Skeletal muscle tissue (tissue), 4 donors: ENCODE measurements around the gene KLHL3. TPM values are rescaled to one million over a fixed set of nuclear protein-coding genes. Genes with fewer than 3 reads are reported as not detected.

Experiments used
- H3K27ac ChIP-seq: one replicate; pipeline ENCODE4 v1.7.0; 2013; ENCODE audit warnings: mild to moderate bottlenecking, low read depth, low read length, inconsistent platforms
- H3K27me3 ChIP-seq, 3 donors: one replicate each; pipeline ENCODE4 v1.7.0; 2013; ENCODE audit warnings: low read length in 3 of 3; ENCODE audit not compliant: control insufficient read depth in 3 of 3, insufficient read depth in 3 of 3
- H3K36me3 ChIP-seq, 3 donors: one replicate each; pipeline ENCODE4 v1.7.0; 2013; ENCODE audit warnings: low read length in 3 of 3; ENCODE audit not compliant: control insufficient read depth in 3 of 3, insufficient read depth in 3 of 3
- H3K4me1 ChIP-seq, 3 donors: one replicate each; pipeline ENCODE4 v1.7.0; 2013; ENCODE audit warnings: low read length in 3 of 3, mild to moderate bottlenecking in 3 of 3; ENCODE audit not compliant: control insufficient read depth in 3 of 3, insufficient read depth in 3 of 3
- H3K4me3 ChIP-seq, 3 donors: one replicate each; pipeline ENCODE4 v1.7.0; 2013; ENCODE audit warnings: low read length in 3 of 3
- H3K9ac ChIP-seq, 3 donors: one replicate each; pipeline ENCODE4 v1.7.0; 2013; ENCODE audit warnings: low read length in 3 of 3, mild to moderate bottlenecking in 3 of 3, moderate library complexity in 2 of 3, low read depth in 1 of 3
- H3K9me3 ChIP-seq, 3 donors: one replicate each; pipeline ENCODE4 v1.7.0; 2013; ENCODE audit warnings: low read length in 3 of 3; ENCODE audit not compliant: control insufficient read depth in 3 of 3
- total RNA-seq: library from RNA; depleted of rRNA; stranded (reverse); fragments of >200 nt; gene quantifications from one replicate; pipeline ENCODE4 v1.2.3, GENCODE V29; 2014
- donor health status: Osteomylitis.

Gene KLHL3
- total RNA-seq, 1 donor from 2014 or later, result 4.2 TPM

DNA sequence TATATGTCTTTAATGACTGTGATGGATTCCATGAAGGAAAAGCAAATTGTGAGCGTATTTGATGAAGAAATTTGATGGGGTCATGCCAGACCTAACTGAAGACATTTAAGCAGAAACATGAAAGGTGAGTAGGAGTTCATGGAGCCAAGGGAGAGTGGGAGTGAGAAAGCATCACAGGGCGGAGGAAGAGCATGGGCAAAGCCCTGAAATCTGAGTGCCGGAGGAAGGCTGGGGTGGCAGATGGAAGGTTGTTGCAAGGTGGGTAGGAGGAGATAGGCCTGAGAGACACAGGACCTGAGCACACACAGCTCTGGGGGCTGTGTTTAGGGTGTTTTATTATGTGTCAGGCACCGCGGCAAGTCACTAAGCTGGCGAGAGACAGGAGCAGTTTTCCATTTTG is 136.4 kb downstream of the KLHL3 start:
- no peaks in the 10 kb centered on the region for H3K9me3 ChIP-seq
- no peak overlapping the region for H3K4me3 ChIP-seq
- H3K36me3 ChIP-seq, result no peaks in the 10 kb centered on the region
- no peak overlapping the region for H3K27ac ChIP-seq
- peaks cover 0 to 2% (median 0%) of the 10 kb centered on the region in 3 donors for H3K4me1 ChIP-seq
- H3K9ac ChIP-seq, result no peak overlapping the region
- H3K27me3 ChIP-seq, result peaks cover 3 to 13% (median 6%) of the 10 kb centered on the region in 3 donors

DNA sequence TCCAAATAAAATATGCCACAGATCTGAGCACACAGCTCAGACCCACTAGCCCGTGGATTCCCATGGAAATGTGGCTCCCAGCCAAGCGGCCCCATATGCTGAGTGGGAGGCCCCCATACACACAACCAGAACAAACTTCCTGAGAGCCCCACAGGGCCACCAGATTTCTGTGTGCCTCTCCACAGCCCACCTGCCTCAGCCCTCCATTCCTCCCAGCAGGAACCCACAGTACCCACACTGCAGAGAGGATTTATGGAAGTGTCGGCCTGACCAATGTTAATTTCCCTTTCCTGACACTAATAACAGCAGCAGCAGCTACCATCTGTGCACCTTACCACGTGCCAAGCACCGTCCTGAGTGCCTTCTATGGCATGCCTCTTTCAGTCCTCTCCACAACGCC is 137.5 kb downstream of the KLHL3 start:
- Histone ChIP-seq H3K4me3 (no peak overlapping the region), H3K4me1 (peaks cover 0 to 2% (median 0%) of the 10 kb centered on the region in 3 donors), H3K9ac (no peak overlapping the region), H3K9me3 (no peaks in the 10 kb centered on the region), H3K27me3 (peaks cover 3 to 13% (median 6%) of the 10 kb centered on the region in 3 donors), H3K27ac (no peak overlapping the region), H3K36me3 (no peaks in the 10 kb centered on the region)

DNA sequence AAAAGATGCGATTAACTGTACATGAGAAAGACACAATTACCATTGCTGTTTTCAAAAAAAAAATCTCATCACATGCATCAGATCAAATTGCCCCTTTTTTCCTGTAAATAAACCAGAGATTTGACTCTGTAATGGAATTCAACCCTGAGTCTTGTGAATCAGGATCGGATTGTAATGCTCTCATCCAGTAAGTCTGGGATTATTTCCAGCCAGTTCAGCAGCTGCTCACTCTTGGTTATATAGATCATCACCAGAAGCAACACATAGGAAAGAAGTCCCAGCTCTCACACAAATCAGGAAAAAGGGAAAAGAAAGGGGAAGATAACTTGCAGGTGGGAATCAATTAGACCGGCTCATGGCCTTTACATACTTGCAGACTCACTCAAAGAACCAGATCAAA is 138.9 kb downstream of the KLHL3 start:
- Histone ChIP-seq H3K27ac (no peak overlapping the region), H3K36me3 (no peaks in the 10 kb centered on the region), H3K9me3 (no peaks in the 10 kb centered on the region), H3K4me3 (no peak overlapping the region), H3K9ac (no peak overlapping the region), H3K4me1 (peaks cover 0 to 2% (median 0%) of the 10 kb centered on the region in 3 donors), H3K27me3 (peaks cover 3 to 13% (median 6%) of the 10 kb centered on the region in 3 donors)

DNA sequence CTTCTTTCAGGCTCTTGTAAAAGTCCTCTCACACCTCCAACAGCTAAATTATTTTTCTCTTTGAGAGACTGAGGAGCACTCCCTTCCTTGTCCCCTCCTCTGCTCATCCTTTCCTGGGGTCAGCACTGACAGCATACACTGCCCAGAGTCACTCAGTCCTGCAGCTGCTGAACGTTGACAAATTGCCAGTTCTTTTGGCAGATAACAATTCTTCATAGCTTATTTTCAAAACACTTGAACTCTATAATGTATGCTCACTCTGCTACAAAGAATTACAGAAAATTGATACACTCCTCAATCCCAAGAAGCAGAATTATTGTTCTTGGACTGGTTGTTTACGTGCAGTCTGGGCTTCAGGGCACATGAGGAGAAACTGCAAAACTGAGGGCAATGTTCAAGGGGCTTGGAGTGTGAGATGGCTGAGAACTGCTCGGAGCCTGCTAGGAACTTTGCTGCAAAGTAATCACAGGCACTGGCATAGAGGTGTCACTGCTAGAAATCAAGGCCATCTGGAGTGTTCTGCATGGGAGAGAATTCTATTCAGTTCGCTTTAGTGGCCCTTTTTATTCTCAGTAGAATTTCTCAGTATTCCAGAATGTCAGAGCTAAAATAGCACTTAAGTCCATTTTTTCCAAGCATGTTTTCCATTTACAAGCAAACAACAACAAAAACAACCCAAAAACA is 140.4 kb downstream of the KLHL3 start:
- H3K36me3 ChIP-seq, result no peaks in the 10 kb centered on the region
- no peak overlapping the region for H3K9ac ChIP-seq
- H3K27me3 ChIP-seq, result peaks cover 3 to 13% (median 6%) of the 10 kb centered on the region in 3 donors
- H3K4me3 ChIP-seq, result no peak overlapping the region
- H3K27ac ChIP-seq, result no peak overlapping the region
- peaks cover 0 to 2% (median 0%) of the 10 kb centered on the region in 3 donors for H3K4me1 ChIP-seq
- no peaks in the 10 kb centered on the region for H3K9me3 ChIP-seq

DNA sequence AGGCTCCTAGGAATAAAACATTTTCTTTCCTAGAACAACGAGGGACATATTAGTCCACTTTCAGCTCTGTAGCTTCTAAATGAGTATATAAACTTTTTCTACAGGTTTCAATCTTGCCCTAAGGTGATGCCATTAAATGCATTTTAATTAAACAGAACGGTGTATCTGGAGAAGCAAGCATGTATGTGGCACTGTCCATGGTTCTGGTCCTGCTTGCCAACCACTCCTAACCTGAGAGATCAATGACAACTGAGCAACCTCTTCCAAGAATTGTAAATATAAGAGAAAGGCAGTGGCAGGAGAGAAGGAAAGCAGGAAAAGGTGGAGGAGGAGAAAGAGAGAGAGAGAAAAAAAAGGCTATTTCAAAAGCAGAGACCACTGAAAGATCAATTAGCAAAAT is 141.2 kb downstream of the KLHL3 start:
- Histone ChIP-seq H3K9me3 (no peaks in the 10 kb centered on the region), H3K27ac (no peak overlapping the region), H3K4me3 (no peak overlapping the region)

DNA sequence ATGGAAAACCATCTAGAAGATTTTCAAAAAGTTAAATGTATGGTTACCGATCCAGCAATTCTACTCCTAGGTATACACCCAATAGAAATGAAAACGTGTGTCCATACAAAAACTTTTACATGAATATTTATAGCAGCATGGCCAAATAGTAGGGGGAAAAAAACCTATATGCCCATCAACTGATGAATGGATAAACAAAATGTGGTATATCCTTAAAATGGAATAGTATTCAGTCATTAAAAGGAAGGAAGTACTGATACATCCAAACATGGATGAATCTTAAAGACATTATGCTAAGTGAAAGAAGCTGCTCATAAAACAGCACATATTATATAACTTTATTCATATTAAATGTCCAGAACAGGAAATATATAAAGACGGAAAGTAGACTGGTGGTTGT is 143.6 kb downstream of the KLHL3 start:
- Histone ChIP-seq H3K9ac (no peak overlapping the region), H3K27ac (no peak overlapping the region), H3K27me3 (peaks cover 0 to 2% (median 0%) of the 10 kb centered on the region in 3 donors), H3K4me1 (peaks cover 0 to 2% (median 0%) of the 10 kb centered on the region in 3 donors), H3K4me3 (no peak overlapping the region), H3K9me3 (no peaks in the 10 kb centered on the region), H3K36me3 (no peaks in the 10 kb centered on the region)

More for the DNA sequence above, 141.2 kb downstream of the KLHL3 start:
- H3K4me1 ChIP-seq, result peaks cover 0 to 2% (median 0%) of the 10 kb centered on the region in 3 donors
- H3K27me3 ChIP-seq, result peaks cover 3 to 13% (median 6%) of the 10 kb centered on the region in 3 donors
- H3K9ac ChIP-seq, result no peak overlapping the region
- no peaks in the 10 kb centered on the region for H3K36me3 ChIP-seq

DNA sequence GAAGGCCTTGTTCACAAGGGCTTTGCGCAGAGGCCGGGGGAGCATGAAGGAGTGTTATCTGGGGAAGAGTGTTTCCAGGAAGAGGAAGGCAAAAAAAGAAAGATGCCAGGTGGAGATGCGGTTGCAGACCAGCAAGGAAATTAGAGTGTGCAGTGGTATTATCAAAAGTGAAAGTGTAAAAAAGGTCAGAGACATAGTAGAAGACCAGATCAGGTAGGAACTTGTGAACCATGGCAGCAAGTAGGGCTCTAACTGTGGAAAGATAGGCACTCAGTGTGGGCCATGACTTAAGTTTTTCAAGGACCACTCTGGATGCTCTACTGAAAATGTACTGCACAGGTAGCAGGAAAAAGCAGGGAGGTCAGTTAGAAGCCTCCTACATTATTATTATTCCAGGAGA is 146.7 kb downstream of the KLHL3 start:
- Histone ChIP-seq H3K27me3 (no peaks in the 10 kb centered on the region), H3K4me3 (no peak overlapping the region), H3K9ac (no peak overlapping the region), H3K36me3 (no peaks in the 10 kb centered on the region), H3K27ac (no peak overlapping the region), H3K4me1 (no peaks in the 10 kb centered on the region), H3K9me3 (no peaks in the 10 kb centered on the region)

DNA sequence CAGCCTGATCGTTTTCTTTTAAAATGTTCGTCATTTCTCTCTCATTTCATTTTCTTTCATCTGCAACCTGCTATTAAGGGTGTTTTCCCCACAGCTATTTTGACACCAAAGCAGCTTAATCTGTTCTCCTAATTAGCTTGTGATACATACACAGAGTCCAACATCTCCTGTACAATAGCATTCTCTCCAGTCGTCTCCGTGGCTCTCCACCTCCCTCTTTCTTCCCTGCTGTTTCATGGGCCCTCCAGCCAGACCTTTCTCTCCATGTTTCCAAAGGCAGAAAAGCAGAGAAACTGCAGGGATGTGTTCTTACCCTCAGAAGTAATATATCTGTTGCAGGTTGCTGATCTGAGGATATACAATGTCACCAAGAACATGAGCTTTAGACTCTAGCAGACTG is 148.0 kb downstream of the KLHL3 start:
- Histone ChIP-seq H3K27me3 (no peaks in the 10 kb centered on the region), H3K4me1 (no peaks in the 10 kb centered on the region), H3K9ac (no peak overlapping the region), H3K36me3 (no peaks in the 10 kb centered on the region), H3K4me3 (no peak overlapping the region), H3K9me3 (no peaks in the 10 kb centered on the region), H3K27ac (no peak overlapping the region)

DNA sequence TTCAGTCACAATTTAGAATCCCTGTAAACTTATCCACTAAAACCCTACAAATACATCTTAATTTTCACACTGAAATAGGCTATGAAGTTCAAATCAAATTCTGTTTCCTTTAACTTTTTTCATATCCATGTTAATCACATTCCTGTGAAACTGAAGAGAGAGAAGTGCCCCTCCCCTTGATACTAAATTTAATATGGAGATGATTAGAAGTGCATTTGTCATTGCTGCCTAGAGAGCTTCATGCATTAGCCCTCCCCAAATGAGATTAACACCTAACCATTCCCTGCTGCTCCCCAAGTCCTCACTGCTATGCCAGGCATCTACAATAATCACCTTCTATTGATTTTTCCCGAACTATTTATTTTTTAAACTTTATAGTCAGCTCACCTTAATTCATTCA is 151.6 kb downstream of the KLHL3 start:
- no peak overlapping the region for H3K27ac ChIP-seq
- H3K9me3 ChIP-seq, result no peaks in the 10 kb centered on the region

DNA sequence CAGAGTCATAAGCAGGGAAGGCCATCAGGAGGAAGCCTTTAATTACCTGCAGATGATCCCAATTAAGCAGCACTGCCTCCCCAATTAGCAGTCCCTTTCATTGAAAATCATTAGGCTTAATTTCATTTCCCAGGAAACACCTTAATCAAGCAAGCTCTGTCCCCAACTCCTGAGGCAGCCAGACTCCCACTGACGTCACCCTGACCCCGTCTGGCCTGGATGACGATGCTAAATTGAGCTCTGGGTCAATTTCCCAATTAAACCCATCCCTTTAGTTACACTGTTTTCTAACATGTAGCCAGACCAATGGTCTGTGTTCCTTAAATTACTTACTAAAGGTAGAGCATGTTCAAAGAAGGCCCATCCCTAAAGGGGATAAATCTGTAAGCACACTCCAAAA is 152.8 kb downstream of the KLHL3 start:
- Histone ChIP-seq H3K9ac (no peak overlapping the region), H3K4me3 (no peak overlapping the region), H3K27ac (no peak overlapping the region), H3K4me1 (no peaks in the 10 kb centered on the region), H3K27me3 (no peaks in the 10 kb centered on the region), H3K9me3 (no peaks in the 10 kb centered on the region), H3K36me3 (no peaks in the 10 kb centered on the region)

More for the DNA sequence above, 151.6 kb downstream of the KLHL3 start:
- H3K27me3 ChIP-seq, result no peaks in the 10 kb centered on the region
- H3K36me3 ChIP-seq, result no peaks in the 10 kb centered on the region
- no peak overlapping the region for H3K4me3 ChIP-seq
- no peak overlapping the region for H3K9ac ChIP-seq
- H3K4me1 ChIP-seq, result no peaks in the 10 kb centered on the region
